ENCODE data around the gene PACRG.
A peak's percentile ranks its signal among the peaks of the same experiment; 100 is the strongest.

Gene PACRG

GRCh38 chr6:163177007-163177406 lies 449.2 kb downstream of the PACRG start:
- DNase-seq (ENCODE audit: low spot score): no peak
- TF ChIP-seq CTCF (IDR thresholded peaks at IDR 0.05): no peak
- H3K27ac ChIP-seq: no peak overlapping the region

GRCh38 chr6:163177892-163178420 lies 450.2 kb downstream of the PACRG start:
- no peak for DNase-seq (ENCODE audit: low spot score)
- TF ChIP-seq CTCF (IDR thresholded peaks at IDR 0.05): no peak
- H3K4me3 ChIP-seq: no peak overlapping the region
- H3K27ac ChIP-seq: no peak overlapping the region

More at GRCh38 chr6:163177007-163177406, 449.2 kb downstream of the PACRG start:
- no peak overlapping the region for H3K4me3 ChIP-seq

GRCh38 chr6:163179061-163179460 lies 451.3 kb downstream of the PACRG start:
- TF ChIP-seq CTCF (IDR thresholded peaks at IDR 0.05): no peak
- DNase-seq (ENCODE audit: low spot score): no peak
- H3K4me3 ChIP-seq: no peak overlapping the region
- no peak overlapping the region for H3K27ac ChIP-seq

- Histone ChIP-seq H3K27ac (no peak overlapping the region), H3K4me3 (no peak overlapping the region)
- no peak for TF ChIP-seq CTCF (IDR thresholded peaks at IDR 0.05)
- DNase-seq (ENCODE audit: low spot score): no peak
Observed at GRCh38 chr6:163179721-163180120, 451.9 kb downstream of the PACRG start.

GRCh38 chr6:163180874-163181541 lies 453.2 kb downstream of the PACRG start:
- TF ChIP-seq CTCF (IDR thresholded peaks at IDR 0.05): peak; percentile 29
- H3K27ac ChIP-seq: no peak overlapping the region
- peak overlapping the region; percentile 18 for H3K4me3 ChIP-seq
- DNase-seq (ENCODE audit: low spot score): no peak

- Histone ChIP-seq H3K4me3 (no peak overlapping the region), H3K27ac (no peak overlapping the region)
- no peak for TF ChIP-seq CTCF (IDR thresholded peaks at IDR 0.05)
- no peak for DNase-seq (ENCODE audit: low spot score)
Observed at GRCh38 chr6:163181666-163182180, 453.9 kb downstream of the PACRG start.

- DNase-seq (ENCODE audit: low spot score): no peak
- Histone ChIP-seq H3K4me3 (no peak overlapping the region), H3K27ac (no peak overlapping the region)
- no peak for TF ChIP-seq CTCF (IDR thresholded peaks at IDR 0.05)
Observed at GRCh38 chr6:163182696-163183095, 454.9 kb downstream of the PACRG start.
